ENCODE results near the gene OPCML. TPM values are rescaled to one million over a fixed set of nuclear protein-coding genes. Genes with fewer than 3 reads are reported as not detected.

The OPCML gene
- total RNA-seq, 1 experiment from 2014 or later, result not detected

DNA sequence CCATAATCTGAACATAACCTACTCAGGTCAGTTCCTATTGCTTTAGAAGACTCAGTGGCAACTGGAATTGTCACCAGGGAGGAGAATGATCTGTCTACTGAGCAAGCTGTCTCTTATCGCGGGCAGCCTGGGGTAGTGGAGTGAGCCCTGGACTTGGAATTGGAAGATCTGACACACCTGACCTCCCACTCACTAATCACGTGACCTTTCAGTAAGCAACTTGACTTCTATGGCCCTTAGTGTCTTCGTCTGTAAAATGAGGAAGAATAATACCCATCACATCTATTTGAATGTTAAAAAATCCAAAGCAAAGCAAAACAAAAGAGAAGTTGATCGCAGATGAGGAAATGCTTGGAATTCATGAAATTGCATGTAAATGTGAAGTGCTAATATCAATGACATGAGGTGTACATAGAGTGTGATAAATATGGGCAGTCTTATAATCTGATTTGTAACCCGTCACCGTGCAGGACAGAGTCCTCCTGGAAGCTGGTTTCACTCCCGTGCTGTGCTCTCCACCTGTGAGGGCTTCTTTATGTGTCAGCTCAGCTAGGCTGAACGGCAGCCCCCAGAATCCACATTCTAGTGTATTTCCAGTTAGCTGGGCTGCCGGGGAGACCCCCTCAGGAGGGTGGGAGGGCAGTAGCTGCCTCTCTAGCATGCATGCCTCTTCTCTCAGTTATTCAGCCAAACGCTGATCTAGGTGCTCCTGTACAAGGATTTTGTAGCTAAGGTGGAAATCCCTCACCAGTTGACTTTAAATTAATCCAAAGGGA, 482.9 kb downstream of the OPCML start:
- ATAC-seq, result no peak
- no peaks in the 10 kb centered on the region for H3K9me3 ChIP-seq (ENCODE audit: control insufficient read depth, insufficient read depth, low read depth, low read length)
- H3K4me1 ChIP-seq (ENCODE audit: control insufficient read depth, insufficient read depth, low read length), result no peaks in the 10 kb centered on the region
- no peak overlapping the region for H3K4me3 ChIP-seq (ENCODE audit: low read depth in 2 of 2, low read length in 2 of 2)
- H3K36me3 ChIP-seq (ENCODE audit: control insufficient read depth, insufficient read depth, low read length), result no peaks in the 10 kb centered on the region
- intact Hi-C loops (cut with micrococcal nuclease; ENCODE audit: unreplicated experiment) (no loop called here), in situ Hi-C loops (cut with HindIII; ENCODE audit: low pct_unique_long_range_greater_than_20kb, low sequenced_read_pairs) (no loop called here)
- TF ChIP-seq TCF7L2 (IDR thresholded peaks at IDR 0.05; ENCODE audit: low read depth, low read length) (no peak), SIN3A (IDR thresholded peaks at IDR 0.05; ENCODE audit: borderline replicate concordance, insufficient read depth, low read depth, low read length) (no peak), POLR2AphosphoS5 (IDR thresholded peaks at IDR 0.05; ENCODE audit: low read depth, low read length) (no peak)
- TF ChIP-seq, protein P1, sequence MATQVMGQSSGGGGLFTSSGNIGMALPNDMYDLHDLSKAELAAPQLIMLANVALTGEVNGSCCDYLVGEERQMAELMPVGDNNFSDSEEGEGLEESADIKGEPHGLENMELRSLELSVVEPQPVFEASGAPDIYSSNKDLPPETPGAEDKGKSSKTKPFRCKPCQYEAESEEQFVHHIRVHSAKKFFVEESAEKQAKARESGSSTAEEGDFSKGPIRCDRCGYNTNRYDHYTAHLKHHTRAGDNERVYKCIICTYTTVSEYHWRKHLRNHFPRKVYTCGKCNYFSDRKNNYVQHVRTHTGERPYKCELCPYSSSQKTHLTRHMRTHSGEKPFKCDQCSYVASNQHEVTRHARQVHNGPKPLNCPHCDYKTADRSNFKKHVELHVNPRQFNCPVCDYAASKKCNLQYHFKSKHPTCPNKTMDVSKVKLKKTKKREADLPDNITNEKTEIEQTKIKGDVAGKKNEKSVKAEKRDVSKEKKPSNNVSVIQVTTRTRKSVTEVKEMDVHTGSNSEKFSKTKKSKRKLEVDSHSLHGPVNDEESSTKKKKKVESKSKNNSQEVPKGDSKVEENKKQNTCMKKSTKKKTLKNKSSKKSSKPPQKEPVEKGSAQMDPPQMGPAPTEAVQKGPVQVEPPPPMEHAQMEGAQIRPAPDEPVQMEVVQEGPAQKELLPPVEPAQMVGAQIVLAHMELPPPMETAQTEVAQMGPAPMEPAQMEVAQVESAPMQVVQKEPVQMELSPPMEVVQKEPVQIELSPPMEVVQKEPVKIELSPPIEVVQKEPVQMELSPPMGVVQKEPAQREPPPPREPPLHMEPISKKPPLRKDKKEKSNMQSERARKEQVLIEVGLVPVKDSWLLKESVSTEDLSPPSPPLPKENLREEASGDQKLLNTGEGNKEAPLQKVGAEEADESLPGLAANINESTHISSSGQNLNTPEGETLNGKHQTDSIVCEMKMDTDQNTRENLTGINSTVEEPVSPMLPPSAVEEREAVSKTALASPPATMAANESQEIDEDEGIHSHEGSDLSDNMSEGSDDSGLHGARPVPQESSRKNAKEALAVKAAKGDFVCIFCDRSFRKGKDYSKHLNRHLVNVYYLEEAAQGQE (IDR thresholded peaks at IDR 0.05; ENCODE audit: insufficient read depth in 1 of 2, low read depth in 2 of 2, low read length in 1 of 2), result no peak
- TF ChIP-seq, protein P2, sequence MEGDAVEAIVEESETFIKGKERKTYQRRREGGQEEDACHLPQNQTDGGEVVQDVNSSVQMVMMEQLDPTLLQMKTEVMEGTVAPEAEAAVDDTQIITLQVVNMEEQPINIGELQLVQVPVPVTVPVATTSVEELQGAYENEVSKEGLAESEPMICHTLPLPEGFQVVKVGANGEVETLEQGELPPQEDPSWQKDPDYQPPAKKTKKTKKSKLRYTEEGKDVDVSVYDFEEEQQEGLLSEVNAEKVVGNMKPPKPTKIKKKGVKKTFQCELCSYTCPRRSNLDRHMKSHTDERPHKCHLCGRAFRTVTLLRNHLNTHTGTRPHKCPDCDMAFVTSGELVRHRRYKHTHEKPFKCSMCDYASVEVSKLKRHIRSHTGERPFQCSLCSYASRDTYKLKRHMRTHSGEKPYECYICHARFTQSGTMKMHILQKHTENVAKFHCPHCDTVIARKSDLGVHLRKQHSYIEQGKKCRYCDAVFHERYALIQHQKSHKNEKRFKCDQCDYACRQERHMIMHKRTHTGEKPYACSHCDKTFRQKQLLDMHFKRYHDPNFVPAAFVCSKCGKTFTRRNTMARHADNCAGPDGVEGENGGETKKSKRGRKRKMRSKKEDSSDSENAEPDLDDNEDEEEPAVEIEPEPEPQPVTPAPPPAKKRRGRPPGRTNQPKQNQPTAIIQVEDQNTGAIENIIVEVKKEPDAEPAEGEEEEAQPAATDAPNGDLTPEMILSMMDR (IDR thresholded peaks at IDR 0.05), result no peak
- no TSS peak for BruUV-seq (replicated peaks)
- ChIA-PET POLR2A (no interaction called here), CTCF (no interaction called here)
- peaks cover 4% of the 10 kb centered on the region; the same call in 1 of the 2 replicates for H3K27me3 ChIP-seq (ENCODE audit: control insufficient read depth, insufficient read depth, low read length)
- no peak overlapping the region for H3K27ac ChIP-seq (ENCODE audit: low read length)
- DNase-seq (ENCODE audit: low read depth, low spot score), result no peak

DNA sequence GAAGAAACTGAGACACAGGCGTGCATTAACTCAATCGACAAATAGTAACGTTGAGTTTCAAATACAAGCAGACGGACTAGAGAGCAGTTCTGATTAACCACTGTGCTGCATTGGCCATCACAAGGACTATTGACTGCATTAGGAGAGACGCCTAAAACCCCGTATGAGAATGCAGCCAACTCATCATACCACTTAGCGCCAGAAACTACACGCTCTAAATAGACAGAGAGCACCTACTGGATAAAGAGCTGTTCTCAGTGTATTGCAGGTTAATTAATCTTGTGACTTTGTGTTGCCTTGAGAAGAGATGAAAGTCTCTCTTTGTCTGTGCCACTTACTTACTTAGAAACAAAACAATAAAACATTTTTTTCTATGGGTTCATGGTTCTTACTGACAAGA, 484.0 kb downstream of the OPCML start:
- intact Hi-C loops (cut with micrococcal nuclease; ENCODE audit: unreplicated experiment) (no loop called here), in situ Hi-C loops (cut with HindIII; ENCODE audit: low pct_unique_long_range_greater_than_20kb, low sequenced_read_pairs) (no loop called here)
- H3K9me3 ChIP-seq (ENCODE audit: control insufficient read depth, insufficient read depth, low read depth, low read length), result no peaks in the 10 kb centered on the region
- H3K4me1 ChIP-seq (ENCODE audit: control insufficient read depth, insufficient read depth, low read length), result no peaks in the 10 kb centered on the region
- no peaks in the 10 kb centered on the region for H3K36me3 ChIP-seq (ENCODE audit: control insufficient read depth, insufficient read depth, low read length)
- TF ChIP-seq, protein P2 (IDR thresholded peaks at IDR 0.05), result no peak
- TF ChIP-seq TCF7L2 (IDR thresholded peaks at IDR 0.05; ENCODE audit: low read depth, low read length), result no peak
- TF ChIP-seq POLR2AphosphoS5 (IDR thresholded peaks at IDR 0.05; ENCODE audit: low read depth, low read length), result no peak
- no peak for TF ChIP-seq SIN3A (IDR thresholded peaks at IDR 0.05; ENCODE audit: borderline replicate concordance, insufficient read depth, low read depth, low read length)
- TF ChIP-seq, protein P1 (IDR thresholded peaks at IDR 0.05; ENCODE audit: insufficient read depth in 1 of 2, low read depth in 2 of 2, low read length in 1 of 2), result no peak
- H3K27me3 ChIP-seq (ENCODE audit: control insufficient read depth, insufficient read depth, low read length), result peaks cover 9% of the 10 kb centered on the region; the same call in 1 of the 2 replicates
- ATAC-seq, result no peak
- no peak overlapping the region for H3K27ac ChIP-seq (ENCODE audit: low read length)
- BruUV-seq (replicated peaks), result no TSS peak
- no peak for DNase-seq (ENCODE audit: low read depth, low spot score)
- POLR2A ChIA-PET, result no interaction called here
- no peak overlapping the region for H3K4me3 ChIP-seq (ENCODE audit: low read depth in 2 of 2, low read length in 2 of 2)
- CTCF ChIA-PET, result no interaction called here
